Measurements from ENCODE around the gene TXK.
"Not testable (repeated sequence)": the region's sequence is repeated elsewhere in the genome, so short reads cannot be mapped to it uniquely, and the experiment has no call there.

The TXK gene

DNA sequence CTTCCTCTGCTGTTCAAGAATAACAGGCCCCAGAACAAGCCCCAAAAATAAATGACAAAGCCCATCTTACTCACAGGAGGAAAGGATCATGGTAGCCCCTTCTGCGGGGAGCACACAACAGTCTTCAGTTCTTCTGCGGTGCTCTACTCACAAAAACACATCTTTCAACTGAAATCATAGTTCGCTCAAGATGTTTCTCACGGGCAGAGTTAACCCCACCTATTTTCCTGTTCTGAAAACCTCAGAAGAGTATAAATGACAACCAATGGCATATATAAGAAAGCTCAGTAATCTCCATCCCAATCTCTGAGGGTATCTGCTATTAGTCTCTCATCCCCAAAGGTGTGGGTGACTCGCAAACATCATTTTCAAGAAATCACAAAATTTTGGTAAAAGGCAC is at the start of gene TXK:
Gene TXK, minus strand, starts transcription at position 170 of the 400 bp plus-strand sequence. Its CDS starts 80 bp downstream, at position 90.
- peak within 1 kb of the TSS in 1 of 2 donors; percentile 10 for H3K4me3 ChIP-seq (ENCODE audit: low read length in 2 of 2)
- H3K9me3 ChIP-seq (ENCODE audit: control insufficient read depth in 2 of 2, low read length in 2 of 2) = no peaks in the 10 kb centered on the region
- H3K4me1 ChIP-seq (ENCODE audit: control insufficient read depth in 2 of 2, insufficient read depth in 2 of 2, low read length in 2 of 2) = peaks cover 5 to 11% of the 10 kb centered on the region in 2 donors
- H3K27me3 ChIP-seq (ENCODE audit: control insufficient read depth in 2 of 2, insufficient read depth in 2 of 2, low read length in 2 of 2) = no peaks in the 10 kb centered on the region
- no peak within 1 kb of the TSS for H3K9ac ChIP-seq (ENCODE audit: low read depth in 1 of 2, low read length in 2 of 2)
- H3K27ac ChIP-seq (ENCODE audit: low read depth in 2 of 2, low read length in 2 of 2) = no peak within 1 kb of the TSS
- H3K36me3 ChIP-seq (ENCODE audit: control insufficient read depth in 2 of 2, insufficient read depth in 2 of 2, low read length in 2 of 2) = peaks cover 4 to 10% of the 10 kb centered on the region in 2 donors

GRCh38 chr4:48180234-48180633 is 46.2 kb upstream of the TXK start:
- Histone ChIP-seq H3K9ac (ENCODE audit: low read depth in 1 of 2, low read length in 2 of 2) (no peak overlapping the region), H3K4me1 (ENCODE audit: control insufficient read depth in 2 of 2, insufficient read depth in 2 of 2, low read length in 2 of 2) (no peaks in the 10 kb centered on the region), H3K36me3 (ENCODE audit: control insufficient read depth in 2 of 2, insufficient read depth in 2 of 2, low read length in 2 of 2) (no peaks in the 10 kb centered on the region), H3K9me3 (ENCODE audit: control insufficient read depth in 2 of 2, low read length in 2 of 2) (no peaks in the 10 kb centered on the region), H3K27me3 (ENCODE audit: control insufficient read depth in 2 of 2, insufficient read depth in 2 of 2, low read length in 2 of 2) (no peaks in the 10 kb centered on the region), H3K27ac (ENCODE audit: low read depth in 2 of 2, low read length in 2 of 2) (no peak overlapping the region), H3K4me3 (ENCODE audit: low read length in 2 of 2) (no peak overlapping the region)

DNA sequence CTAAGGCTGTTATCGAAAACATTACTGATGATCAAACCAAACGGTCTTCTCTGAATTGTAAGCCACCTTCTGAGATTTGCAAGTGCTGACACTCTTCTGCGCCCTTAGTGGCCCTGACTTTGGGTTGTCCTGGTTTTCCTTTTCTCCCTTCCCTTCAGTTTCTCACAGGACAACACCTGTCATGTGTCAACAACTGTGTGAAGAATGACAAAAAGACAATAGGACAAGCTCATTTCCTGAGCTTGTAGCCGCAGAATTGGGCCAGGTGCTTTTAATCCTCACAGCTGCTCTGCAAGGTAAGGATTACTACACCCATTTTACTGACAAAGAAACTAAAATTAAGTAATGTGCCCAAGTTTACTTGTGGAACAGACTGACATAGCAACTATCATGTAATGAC is 44.9 kb upstream of the TXK start:
- no peak overlapping the region for H3K9ac ChIP-seq (ENCODE audit: low read depth in 1 of 2, low read length in 2 of 2)
- H3K4me3 ChIP-seq (ENCODE audit: low read length in 2 of 2) = no peak overlapping the region
- H3K27ac ChIP-seq (ENCODE audit: low read depth in 2 of 2, low read length in 2 of 2) = no peak overlapping the region
- H3K27me3 ChIP-seq (ENCODE audit: control insufficient read depth in 2 of 2, insufficient read depth in 2 of 2, low read length in 2 of 2) = no peaks in the 10 kb centered on the region
- H3K4me1 ChIP-seq (ENCODE audit: control insufficient read depth in 2 of 2, insufficient read depth in 2 of 2, low read length in 2 of 2) = no peaks in the 10 kb centered on the region
- H3K36me3 ChIP-seq (ENCODE audit: control insufficient read depth in 2 of 2, insufficient read depth in 2 of 2, low read length in 2 of 2) = no peaks in the 10 kb centered on the region
- H3K9me3 ChIP-seq (ENCODE audit: control insufficient read depth in 2 of 2, low read length in 2 of 2) = no peaks in the 10 kb centered on the region

GRCh38 chr4:48175806-48176205 is 41.8 kb upstream of the TXK start:
- H3K27ac ChIP-seq (ENCODE audit: low read depth in 2 of 2, low read length in 2 of 2) = no peak overlapping the region
- H3K4me3 ChIP-seq (ENCODE audit: low read length in 2 of 2) = no peak overlapping the region
- no peaks in the 10 kb centered on the region for H3K27me3 ChIP-seq (ENCODE audit: control insufficient read depth in 2 of 2, insufficient read depth in 2 of 2, low read length in 2 of 2)
- peaks cover 0 to 3% of the 10 kb centered on the region in 2 donors for H3K36me3 ChIP-seq (ENCODE audit: control insufficient read depth in 2 of 2, insufficient read depth in 2 of 2, low read length in 2 of 2)
- H3K4me1 ChIP-seq (ENCODE audit: control insufficient read depth in 2 of 2, insufficient read depth in 2 of 2, low read length in 2 of 2) = no peaks in the 10 kb centered on the region
- no peaks in the 10 kb centered on the region for H3K9me3 ChIP-seq (ENCODE audit: control insufficient read depth in 2 of 2, low read length in 2 of 2)
- H3K9ac ChIP-seq (ENCODE audit: low read depth in 1 of 2, low read length in 2 of 2) = no peak overlapping the region

- Histone ChIP-seq H3K27ac (ENCODE audit: low read depth in 2 of 2, low read length in 2 of 2) (no peak overlapping the region), H3K4me3 (ENCODE audit: low read length in 2 of 2) (no peak overlapping the region), H3K4me1 (ENCODE audit: control insufficient read depth in 2 of 2, insufficient read depth in 2 of 2, low read length in 2 of 2) (no peaks in the 10 kb centered on the region), H3K9ac (ENCODE audit: low read depth in 1 of 2, low read length in 2 of 2) (no peak overlapping the region), H3K27me3 (ENCODE audit: control insufficient read depth in 2 of 2, insufficient read depth in 2 of 2, low read length in 2 of 2) (no peaks in the 10 kb centered on the region), H3K36me3 (ENCODE audit: control insufficient read depth in 2 of 2, insufficient read depth in 2 of 2, low read length in 2 of 2) (peaks cover 0 to 3% of the 10 kb centered on the region in 2 donors), H3K9me3 (ENCODE audit: control insufficient read depth in 2 of 2, low read length in 2 of 2) (no peaks in the 10 kb centered on the region)
These were observed 41.3 kb upstream of the TXK start for GRCh38 chr4:48175328-48175727.

GRCh38 chr4:48173056-48173991 is 39.3 kb upstream of the TXK start:
- H3K36me3 ChIP-seq (ENCODE audit: control insufficient read depth in 2 of 2, insufficient read depth in 2 of 2, low read length in 2 of 2) = peaks cover 0 to 6% of the 10 kb centered on the region in 2 donors
- H3K4me3 ChIP-seq (ENCODE audit: low read length in 2 of 2) = no peak overlapping the region
- H3K9me3 ChIP-seq (ENCODE audit: control insufficient read depth in 2 of 2, low read length in 2 of 2) = no peaks in the 10 kb centered on the region
- H3K4me1 ChIP-seq (ENCODE audit: control insufficient read depth in 2 of 2, insufficient read depth in 2 of 2, low read length in 2 of 2) = no peaks in the 10 kb centered on the region
- H3K9ac ChIP-seq (ENCODE audit: low read depth in 1 of 2, low read length in 2 of 2) = no peak overlapping the region
- no peak overlapping the region for H3K27ac ChIP-seq (ENCODE audit: low read depth in 2 of 2, low read length in 2 of 2)
- no peaks in the 10 kb centered on the region for H3K27me3 ChIP-seq (ENCODE audit: control insufficient read depth in 2 of 2, insufficient read depth in 2 of 2, low read length in 2 of 2)

GRCh38 chr4:48172651-48173050 is 38.6 kb upstream of the TXK start:
- H3K4me1 ChIP-seq (ENCODE audit: control insufficient read depth in 2 of 2, insufficient read depth in 2 of 2, low read length in 2 of 2) = no peaks in the 10 kb centered on the region
- no peak overlapping the region for H3K9ac ChIP-seq (ENCODE audit: low read depth in 1 of 2, low read length in 2 of 2)
- no peak overlapping the region for H3K27ac ChIP-seq (ENCODE audit: low read depth in 2 of 2, low read length in 2 of 2)
- H3K4me3 ChIP-seq (ENCODE audit: low read length in 2 of 2) = no peak overlapping the region
- H3K36me3 ChIP-seq (ENCODE audit: control insufficient read depth in 2 of 2, insufficient read depth in 2 of 2, low read length in 2 of 2) = peaks cover 0 to 12% of the 10 kb centered on the region in 2 donors
- H3K9me3 ChIP-seq (ENCODE audit: control insufficient read depth in 2 of 2, low read length in 2 of 2) = no peaks in the 10 kb centered on the region
- no peaks in the 10 kb centered on the region for H3K27me3 ChIP-seq (ENCODE audit: control insufficient read depth in 2 of 2, insufficient read depth in 2 of 2, low read length in 2 of 2)

DNA sequence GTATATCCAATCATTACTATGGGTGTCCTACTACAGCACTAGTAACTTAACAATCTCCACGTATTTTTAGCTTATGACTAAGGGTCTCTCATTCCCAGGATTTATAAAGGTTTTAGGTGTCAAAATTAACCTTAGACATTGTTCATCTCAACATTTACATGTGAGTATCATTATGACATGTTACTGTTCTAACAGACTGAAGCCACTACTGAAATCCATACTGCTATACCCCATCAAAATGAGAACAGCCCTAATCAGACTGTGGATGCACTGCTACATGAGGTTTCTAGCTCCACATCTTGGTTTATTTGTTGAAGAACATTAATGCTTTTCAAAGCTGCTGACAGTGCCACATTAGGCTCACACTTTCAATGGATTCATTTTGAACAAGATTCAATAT is 35.6 kb upstream of the TXK start:
- Histone ChIP-seq H3K4me3 (ENCODE audit: low read length in 2 of 2) (no peak overlapping the region), H3K27me3 (ENCODE audit: control insufficient read depth in 2 of 2, insufficient read depth in 2 of 2, low read length in 2 of 2) (no peaks in the 10 kb centered on the region), H3K4me1 (ENCODE audit: control insufficient read depth in 2 of 2, insufficient read depth in 2 of 2, low read length in 2 of 2) (no peaks in the 10 kb centered on the region), H3K27ac (ENCODE audit: low read depth in 2 of 2, low read length in 2 of 2) (no peak overlapping the region), H3K9me3 (ENCODE audit: control insufficient read depth in 2 of 2, low read length in 2 of 2) (no peaks in the 10 kb centered on the region), H3K36me3 (ENCODE audit: control insufficient read depth in 2 of 2, insufficient read depth in 2 of 2, low read length in 2 of 2) (peaks cover 0 to 26% of the 10 kb centered on the region in 2 donors), H3K9ac (ENCODE audit: low read depth in 1 of 2, low read length in 2 of 2) (no peak overlapping the region)

- no peaks in the 10 kb centered on the region for H3K9me3 ChIP-seq (ENCODE audit: control insufficient read depth in 2 of 2, low read length in 2 of 2)
- no peak overlapping the region for H3K9ac ChIP-seq (ENCODE audit: low read depth in 1 of 2, low read length in 2 of 2)
- no peaks in the 10 kb centered on the region for H3K4me1 ChIP-seq (ENCODE audit: control insufficient read depth in 2 of 2, insufficient read depth in 2 of 2, low read length in 2 of 2)
- no peaks in the 10 kb centered on the region for H3K27me3 ChIP-seq (ENCODE audit: control insufficient read depth in 2 of 2, insufficient read depth in 2 of 2, low read length in 2 of 2)
- H3K36me3 ChIP-seq (ENCODE audit: control insufficient read depth in 2 of 2, insufficient read depth in 2 of 2, low read length in 2 of 2) = peaks cover 0 to 24% of the 10 kb centered on the region in 2 donors
- H3K27ac ChIP-seq (ENCODE audit: low read depth in 2 of 2, low read length in 2 of 2) = no peak overlapping the region
- H3K4me3 ChIP-seq (ENCODE audit: low read length in 2 of 2) = no peak overlapping the region
These were observed 33.7 kb upstream of the TXK start for GRCh38 chr4:48167538-48168263.

GRCh38 chr4:48164561-48164960 is 30.5 kb upstream of the TXK start:
- not testable (repeated sequence) for H3K27me3 ChIP-seq (ENCODE audit: control insufficient read depth in 2 of 2, insufficient read depth in 2 of 2, low read length in 2 of 2); H3K4me3 ChIP-seq (ENCODE audit: low read length in 2 of 2); H3K4me1 ChIP-seq (ENCODE audit: control insufficient read depth in 2 of 2, insufficient read depth in 2 of 2, low read length in 2 of 2); H3K27ac ChIP-seq (ENCODE audit: low read depth in 2 of 2, low read length in 2 of 2); H3K9ac ChIP-seq (ENCODE audit: low read depth in 1 of 2, low read length in 2 of 2); H3K9me3 ChIP-seq (ENCODE audit: control insufficient read depth in 2 of 2, low read length in 2 of 2)
- H3K36me3 ChIP-seq (ENCODE audit: control insufficient read depth in 2 of 2, insufficient read depth in 2 of 2, low read length in 2 of 2) = peaks cover 0 to 22% of the 10 kb centered on the region in 2 donors
